CD4-positive, alpha-beta T cell treated with Interferon gamma for 1 hour (primary cell): ENCODE data around the gene ADAP1.

ENCODE experiments used
- DNase-seq: peaks from one replicate; pipeline ENCODE4 v3.0.0-alpha.2; 2020

ADAP1 gene

DNA sequence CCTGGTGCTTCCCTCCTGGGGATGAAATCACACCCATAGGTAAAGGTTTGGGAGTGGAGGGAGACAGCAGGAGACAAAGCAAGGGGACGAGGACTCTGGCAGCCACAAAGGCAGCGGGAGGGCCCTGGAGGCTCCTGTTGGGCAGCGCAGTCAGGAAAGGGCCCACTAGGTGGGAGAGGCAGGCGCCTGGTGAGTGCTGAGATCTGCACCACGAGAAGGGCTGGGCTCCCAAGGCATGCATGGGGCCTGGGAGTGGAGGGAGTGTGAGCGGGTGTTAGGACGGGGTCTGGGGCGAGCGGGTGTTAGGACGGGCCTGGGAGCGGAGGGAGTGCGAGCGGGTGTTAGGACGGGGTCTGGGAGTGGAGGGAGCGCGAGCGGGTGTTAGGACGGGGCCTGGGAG is 65.1 kb downstream of the ADAP1 start:
- no peak for DNase-seq

DNA sequence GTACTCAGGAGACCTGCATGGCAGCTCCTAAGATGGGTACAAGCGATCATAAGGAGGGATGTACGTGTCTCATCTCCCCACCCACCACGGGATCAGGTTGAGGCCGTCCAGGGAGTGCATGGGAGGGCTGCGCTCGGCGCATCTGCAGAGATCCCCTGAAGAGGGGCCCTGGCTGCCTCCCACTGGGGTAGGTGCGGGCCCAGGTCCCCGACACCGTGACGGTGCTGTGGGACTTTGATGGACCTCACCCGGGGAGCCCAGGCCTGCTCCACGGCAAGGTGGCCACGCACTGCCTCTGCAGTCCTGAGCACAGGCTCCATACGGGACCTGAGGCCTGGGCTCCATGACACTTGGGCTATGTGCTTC is 65.5 kb downstream of the ADAP1 start:
- DNase-seq: no peak

DNA sequence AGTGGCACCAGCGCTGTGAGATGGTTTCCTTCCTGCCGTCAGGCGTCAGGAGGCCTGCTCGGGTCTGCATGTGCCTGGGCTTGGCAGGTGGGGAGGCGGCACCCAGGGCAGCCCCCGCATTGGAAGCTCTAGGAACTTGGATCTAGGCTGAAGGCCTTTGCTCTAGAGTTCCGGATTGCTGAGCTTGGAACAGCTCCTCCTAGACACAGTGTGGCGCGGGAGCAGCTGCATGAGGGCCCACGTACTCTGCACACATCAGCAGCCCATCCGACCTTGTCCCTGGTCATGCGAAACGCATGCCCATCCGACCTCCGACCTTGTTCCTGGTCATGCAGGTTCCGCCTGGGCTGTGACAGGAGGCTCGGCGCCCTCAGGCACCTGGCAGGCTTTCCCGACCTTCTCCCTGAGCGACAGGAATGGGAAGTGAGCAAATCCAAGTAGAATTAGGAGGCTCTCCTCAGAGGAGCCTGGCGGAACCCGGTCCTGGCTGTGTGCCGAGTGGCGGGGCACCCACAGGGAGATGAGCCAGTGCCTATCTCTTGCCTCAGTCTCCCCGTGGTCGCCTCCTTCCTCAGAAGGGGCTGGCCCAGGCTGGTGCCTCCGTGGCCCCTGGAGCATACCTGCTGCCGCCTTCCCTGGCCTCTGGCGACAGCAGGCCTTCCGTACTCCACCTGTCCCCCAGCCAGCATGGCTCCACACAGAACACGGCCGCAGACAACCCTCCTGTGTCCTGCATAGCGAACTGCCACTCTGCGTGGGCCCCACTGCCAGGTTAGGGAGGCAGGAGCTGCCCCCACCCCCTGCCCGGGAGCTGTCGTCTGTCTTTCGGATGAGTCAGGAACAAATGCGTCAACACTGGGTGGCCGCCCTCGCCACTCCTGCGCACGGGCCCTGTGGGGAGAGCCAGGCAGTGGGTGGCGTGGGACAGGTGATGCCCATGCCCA is 66.1 kb downstream of the ADAP1 start:
- no peak for DNase-seq

DNA sequence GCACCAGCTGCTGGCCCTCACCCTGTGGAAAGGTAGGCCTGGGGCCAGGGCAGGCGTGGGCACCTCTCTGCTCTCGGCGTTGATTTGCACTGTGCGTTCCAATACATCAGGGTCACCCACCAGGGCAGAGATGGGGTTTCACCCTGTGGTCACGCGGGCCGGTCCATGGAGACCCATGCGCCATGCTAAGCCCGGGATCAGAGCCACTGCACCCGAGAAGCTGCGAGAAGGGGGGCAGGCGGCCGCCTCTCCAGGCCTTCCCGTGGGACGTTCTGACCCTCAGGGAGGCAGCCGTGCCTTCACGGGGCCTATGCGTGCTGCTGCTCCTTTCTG is 67.0 kb downstream of the ADAP1 start:
- DNase-seq: no peak

DNA sequence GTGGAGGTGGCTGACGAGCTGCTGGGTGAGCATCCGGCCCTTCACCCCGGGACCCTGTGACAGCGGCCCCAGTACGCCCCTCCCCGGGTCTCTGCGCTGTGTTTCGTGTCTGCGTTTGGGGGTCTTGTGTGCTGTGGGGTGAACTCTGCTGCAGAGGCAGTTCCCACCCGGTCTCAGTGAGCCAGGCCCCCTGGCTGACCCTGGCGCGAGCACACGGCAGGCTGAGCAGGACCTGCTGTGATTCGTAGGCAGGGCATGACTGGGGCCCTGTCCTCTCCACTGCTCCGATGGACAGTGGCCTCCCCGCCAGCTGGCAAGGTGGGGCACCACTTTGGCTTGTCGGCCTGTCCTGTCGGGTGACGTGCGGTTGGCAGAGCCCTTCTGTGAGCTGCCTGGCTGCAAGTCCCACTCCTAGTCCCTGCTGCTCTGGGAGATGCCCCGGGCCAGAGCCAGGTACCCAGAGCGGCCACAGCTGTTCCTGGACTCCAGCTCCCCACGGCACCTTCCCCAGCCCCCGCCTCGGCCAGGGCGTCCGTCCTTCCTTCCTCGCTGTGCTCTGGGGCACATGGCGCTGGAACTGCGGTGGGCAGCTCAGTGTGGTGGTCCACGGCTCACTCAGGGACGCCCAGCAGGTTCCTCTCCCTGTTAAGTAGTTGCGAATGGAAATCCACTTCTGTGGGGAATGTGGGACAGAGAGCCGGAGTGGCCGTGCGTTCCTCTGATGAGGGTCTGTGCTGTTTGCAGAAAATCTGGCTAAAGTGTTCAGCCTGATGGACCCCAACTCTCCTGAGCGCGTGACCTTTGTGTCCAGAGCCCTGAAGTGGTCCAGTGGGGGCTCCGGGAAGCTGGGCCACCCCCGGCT is 67.6 kb downstream of the ADAP1 start:
- DNase-seq: no peak

DNA sequence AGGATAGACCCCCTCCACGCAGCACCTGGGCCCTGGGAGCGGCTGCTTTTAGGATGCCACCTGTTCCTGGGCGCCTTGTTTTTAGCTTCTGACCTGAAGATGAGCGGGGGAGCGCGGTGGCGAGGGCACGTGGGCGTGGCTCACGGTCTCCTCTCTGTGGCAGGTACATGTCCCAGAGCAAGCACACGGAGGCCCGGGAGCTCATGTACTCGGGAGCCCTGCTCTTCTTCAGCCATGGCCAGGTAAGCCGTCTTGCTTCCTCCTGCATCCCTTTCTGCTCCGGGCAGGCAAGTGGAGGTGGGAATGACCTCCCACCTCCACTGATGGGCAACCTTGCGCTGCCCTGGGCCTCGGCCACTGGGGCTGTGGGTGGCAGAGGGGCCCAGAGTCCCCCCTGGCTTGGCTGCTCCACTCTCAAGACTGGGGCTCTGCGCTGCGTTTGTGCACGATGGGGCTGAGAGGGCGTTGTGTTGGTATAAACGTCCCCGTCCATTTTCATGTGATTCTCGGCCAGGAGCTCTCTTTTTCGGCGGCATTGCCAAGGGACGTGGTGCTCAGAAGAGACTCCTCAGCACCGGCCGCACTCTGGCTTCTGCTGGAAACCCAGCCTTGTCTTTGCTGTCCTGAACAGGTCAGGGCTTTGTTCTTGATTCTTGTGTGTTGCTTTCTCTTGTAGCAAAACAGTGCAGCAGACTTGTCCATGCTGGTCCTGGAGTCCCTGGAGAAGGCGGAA is 68.4 kb downstream of the ADAP1 start:
- no peak for DNase-seq

DNA sequence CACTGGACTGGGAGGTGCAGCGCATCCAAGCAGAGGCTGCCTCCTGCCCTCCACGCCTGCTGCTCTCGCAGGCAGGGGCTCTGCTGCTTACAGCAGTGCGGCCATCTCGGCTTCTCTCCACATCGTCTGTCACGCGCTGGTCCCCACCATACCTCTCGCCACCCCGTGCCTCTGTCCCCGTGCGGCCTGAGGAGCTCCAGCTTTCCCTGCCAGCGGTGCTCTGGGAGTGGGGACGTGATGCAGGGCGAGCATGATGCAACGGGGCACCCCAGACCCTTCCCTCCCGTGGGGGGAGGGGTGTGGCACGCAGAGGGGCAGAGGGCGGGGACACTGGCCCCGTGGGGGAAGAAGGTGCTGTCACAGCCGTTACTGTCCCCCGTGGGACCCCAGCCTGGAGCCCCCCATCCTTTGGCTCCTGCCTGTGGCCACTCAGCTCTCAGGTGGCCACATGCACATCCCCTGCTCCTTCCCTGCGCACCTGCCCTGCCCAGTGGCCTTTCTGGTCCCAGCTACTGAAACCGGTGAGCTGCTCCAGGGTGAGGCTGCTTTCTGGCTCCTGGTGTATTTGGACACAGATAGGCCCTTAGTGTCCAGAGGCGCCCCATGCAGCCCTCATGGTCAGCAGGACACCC is 69.1 kb downstream of the ADAP1 start:
- DNase-seq: no peak

DNA sequence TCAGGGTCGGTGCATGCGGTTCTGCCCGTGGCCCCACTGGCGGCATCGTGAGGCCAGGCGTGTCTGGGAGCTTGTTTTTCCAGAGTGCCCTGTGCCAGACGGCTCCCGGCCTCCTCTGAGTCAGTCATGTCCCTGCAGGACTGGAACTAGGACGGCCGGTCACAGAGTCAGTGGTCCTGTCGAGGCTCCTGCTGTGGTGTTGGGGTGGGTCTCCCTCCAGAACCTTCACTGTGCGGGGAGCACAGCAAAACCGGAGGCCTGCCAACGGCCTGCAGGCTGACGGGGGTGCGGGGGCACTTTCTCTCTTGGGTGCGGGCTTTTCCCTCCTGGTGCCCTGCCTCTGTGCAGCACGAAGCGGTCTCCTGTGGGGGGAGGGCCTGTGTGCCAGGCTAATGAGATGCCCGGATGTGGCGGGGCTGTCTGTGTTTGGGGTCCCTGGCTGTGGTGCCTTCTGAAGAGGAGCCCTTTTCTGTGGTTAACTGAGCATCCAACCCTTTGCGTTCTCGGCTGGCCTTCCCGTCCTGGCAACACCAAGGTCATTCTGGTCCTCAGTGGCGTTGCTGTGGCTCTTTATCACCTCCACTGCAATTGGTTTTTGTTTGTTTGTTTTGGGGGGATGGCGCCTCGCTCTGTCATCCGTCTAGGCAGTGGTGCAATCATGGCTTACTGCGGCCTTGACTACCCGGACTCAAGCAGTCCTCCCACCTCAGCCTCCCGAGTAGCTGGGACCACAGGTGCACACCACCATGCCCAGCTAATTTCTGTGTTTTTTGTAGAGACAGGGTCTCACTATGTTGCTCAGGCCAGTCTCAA is 70.1 kb downstream of the ADAP1 start:
- DNase-seq: no peak

DNA sequence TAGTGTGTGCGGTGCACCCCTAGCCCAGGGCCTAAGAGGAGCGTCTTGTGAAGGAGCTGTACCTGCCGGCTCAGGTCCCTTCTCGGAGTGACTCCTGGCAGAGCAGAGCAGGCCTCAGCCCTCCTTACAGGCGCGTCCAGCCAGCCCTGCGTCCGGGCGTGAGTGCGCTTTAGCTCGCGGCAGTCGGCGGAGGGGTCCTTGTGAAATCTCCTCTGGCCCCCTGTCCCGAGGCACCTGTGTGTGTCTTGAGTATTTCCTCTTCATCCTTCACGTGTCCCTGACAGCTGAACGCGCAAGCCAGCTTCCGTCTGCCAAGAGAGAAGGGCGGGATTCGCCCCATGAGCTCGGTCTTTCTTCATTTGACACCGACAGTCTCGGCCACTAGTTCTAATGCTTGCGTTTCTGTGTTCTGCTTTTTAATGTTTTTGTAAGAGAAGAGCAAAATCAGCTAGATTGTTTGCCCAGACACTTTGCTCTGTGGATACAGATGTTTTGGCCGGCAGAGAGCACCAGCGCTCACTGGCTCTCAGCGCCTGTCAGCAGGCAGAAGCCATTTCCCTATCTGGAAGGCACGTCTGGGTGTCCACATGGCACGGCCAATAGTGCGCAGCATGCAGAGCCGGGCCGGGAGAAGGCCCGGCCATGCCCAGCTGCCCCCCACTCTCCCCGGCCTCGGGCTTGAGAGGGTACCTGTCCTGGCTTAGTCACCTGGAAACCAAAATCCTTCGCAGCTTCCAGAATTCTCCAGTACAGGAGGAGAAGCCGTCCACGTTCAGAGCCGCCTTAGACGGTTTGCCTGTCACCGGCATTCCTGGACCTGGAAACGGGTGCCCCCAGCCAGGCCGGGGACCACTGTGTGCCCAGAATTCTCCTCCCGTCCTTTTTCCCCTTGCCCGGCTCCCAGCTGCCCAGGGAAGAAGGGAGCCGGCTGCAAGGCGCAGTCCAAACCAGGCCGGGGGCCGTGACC is 71.1 kb downstream of the ADAP1 start:
- DNase-seq: no peak

DNA sequence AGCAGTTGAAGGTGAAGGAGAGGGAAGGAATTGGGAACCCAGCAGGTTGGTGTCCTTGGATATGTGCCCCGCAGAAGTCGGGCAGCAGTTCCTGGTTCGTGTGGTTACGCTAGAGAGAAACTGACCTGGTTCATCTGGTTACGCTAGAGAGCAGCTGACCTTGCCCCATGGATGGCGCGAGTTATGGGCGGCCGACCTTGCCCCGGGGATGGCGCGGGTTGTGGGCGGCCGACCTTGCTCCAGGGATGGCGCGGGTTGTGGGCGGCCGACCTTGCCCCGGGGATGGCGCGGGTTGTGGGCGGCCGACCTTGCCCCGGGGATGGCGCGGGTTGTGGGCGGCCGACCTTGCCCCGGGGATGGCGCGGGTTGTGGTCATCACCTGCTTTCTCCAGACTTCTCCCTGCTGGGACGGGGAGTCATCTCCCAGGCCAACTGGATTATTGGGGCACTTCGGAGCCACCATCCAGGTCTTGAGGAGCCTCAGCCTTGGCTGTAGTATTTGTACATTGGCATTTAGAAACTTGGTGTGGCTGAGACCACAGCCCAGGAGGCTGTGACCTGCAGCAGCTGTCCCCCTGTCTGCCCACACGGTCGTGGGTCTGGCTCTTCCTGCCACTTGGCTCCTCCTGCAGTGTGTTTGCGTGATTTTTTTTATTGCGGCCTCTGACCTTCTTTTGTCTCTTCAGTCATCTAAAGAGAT is 72.0 kb downstream of the ADAP1 start:
- DNase-seq: no peak

DNA sequence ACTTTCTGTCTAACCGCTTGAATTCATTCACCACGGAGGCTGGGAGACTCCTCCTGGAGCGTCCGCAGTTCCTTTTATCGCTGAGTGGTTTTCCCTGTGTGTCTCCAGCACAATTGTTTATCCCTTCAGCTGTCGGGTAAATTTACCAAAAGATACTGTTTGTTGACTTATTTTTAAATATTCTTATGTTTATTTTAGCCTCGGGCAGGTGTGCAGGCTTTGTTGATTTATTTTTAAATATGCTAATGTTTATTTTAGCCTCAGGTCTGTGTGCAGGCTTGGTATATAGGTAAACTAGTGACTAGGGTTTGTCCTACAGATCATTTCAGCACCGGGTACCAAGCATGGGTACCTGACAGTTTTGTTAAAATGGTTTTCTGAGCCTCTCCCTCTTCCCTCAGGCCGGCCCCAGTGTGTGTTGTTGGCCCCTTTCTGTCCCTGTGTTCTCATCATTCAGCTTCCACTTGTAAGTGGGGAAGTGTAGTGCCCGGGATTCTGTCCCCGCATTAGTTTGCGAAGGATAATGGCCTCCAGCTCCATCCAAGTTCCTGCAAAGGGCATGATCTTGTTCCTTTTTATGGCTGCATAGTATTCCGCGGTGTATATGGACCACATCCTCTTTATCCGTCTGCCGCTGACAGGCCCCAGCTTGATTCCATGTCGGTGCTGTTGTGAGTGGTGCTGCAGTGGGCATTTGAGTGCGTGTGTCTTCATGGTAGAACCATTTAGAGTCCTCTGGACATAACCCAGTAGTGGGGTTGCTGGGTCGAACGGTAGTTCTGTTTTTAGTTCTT is 72.8 kb downstream of the ADAP1 start:
- DNase-seq: no peak

DNA sequence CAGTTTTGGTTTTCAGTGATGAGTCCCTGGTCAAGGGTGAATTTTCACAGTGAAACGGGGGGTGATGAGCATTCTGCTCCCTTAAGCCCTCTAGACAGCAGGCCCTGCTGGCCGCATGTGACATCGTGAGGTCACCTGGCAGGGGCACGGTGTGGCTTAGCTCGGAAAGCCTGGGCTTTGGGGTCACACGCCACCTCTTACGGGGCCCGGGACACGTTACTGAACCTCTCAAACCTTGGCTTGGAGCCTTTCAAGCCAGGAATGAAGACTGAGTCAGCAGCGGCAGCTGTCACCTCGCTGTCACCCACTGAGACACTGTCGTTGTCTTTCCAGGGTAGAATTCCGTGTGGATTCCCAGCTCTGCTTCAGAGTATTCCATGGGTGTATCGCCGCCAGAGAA is 74.0 kb downstream of the ADAP1 start:
- DNase-seq: no peak

DNA sequence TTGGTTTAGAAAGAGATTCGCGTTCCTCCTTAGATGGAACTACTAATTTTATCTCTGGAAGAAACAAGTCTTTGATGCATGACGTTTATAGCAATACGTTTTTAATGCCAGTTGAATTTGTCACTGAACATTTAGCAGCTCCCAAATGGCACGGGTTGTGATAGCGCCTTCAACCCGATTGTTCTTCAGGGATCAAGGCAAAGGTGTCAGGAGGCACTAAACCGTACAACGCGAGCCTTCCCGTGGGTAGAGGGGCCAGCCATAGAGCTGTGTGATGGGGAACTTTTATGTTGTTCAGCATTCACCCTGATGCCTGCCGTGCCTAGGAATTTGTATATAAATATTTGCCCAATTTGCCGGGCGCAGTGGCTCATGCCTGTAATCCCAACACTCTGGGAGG is 74.8 kb downstream of the ADAP1 start:
- no peak for DNase-seq

DNA sequence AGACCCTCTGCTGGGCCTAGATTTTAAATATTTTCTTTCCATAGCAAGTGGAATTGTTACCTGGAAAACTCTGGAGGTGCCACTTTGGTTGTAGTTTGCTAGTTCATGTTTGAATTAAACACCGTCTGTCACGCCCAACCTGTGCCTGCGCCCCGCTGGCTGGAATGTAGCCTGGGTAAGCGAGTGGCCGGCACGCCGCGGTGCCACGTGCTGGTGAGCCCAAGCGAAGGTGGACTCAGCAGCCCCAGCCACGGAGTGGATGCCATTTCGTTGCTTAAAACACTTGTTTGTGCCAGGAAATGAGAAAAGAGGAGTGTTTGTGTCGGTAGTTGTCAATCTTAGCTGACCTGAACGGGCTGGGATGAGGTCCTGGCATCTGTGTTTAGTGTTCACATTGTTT is 75.4 kb downstream of the ADAP1 start:
- DNase-seq: no peak

DNA sequence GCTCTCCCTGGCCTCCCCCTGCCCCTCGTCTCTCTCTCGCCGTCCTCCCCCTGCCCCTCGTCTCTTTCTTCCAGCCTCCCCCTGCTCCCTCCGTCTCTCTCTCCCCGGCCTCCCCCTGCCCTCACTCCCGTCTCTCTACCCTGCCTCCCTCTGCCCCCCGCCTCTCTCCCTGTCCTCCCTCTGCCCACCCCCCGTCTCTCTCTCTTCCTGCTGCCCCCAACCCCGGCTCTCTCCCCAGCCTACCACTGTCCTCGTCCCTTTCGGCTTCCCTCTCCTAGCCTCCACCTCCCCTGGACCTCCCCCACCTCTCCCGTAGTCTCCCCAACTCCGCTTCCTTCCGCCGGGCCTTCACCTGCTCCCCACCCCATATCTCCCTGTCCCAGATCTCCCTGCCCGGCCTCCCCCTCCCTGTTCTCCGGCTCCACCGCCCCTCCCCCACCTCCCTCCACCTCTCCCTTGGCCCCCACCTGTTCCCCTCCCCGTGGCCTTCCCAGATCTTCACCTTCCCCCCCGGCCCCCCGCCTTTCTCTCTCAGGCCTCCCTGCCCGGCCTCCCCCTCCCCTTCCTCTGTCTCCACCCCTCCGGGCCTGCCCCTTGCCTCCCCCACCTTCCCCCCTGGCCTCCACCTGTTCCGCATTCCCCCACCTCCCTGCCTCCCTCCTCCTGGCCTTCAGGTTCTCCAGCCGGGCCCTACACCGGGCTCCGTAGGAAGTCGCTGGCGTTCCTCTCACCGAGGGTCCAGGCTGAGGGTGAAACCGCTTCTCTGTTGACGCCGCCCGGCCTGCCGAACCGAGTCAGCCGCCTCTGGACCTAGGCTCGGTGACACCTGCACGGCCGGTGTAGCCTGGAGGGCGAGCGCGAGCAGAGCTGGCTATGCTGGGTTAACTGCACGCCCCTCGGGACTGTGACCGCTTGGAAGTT is 76.9 kb downstream of the ADAP1 start:
- no peak for DNase-seq

DNA sequence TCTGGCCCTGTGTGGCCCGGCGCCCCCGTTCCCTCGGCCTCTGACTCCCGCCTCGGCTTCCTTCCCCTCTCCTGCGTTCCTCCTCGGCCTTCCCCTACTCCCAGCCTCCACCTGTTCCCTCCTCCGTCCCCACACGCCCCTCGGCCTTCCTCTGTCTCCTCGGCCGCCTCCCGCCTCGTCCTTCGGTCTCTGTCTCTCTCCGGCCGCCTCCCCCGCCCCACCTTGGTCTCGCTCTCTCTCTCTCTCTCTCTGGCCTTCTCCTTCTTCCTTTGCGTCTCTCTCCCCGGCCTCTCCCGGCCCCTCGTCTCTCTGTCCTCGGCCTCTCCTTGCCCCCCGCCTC is 77.5 kb downstream of the ADAP1 start:
- DNase-seq: no peak

DNA sequence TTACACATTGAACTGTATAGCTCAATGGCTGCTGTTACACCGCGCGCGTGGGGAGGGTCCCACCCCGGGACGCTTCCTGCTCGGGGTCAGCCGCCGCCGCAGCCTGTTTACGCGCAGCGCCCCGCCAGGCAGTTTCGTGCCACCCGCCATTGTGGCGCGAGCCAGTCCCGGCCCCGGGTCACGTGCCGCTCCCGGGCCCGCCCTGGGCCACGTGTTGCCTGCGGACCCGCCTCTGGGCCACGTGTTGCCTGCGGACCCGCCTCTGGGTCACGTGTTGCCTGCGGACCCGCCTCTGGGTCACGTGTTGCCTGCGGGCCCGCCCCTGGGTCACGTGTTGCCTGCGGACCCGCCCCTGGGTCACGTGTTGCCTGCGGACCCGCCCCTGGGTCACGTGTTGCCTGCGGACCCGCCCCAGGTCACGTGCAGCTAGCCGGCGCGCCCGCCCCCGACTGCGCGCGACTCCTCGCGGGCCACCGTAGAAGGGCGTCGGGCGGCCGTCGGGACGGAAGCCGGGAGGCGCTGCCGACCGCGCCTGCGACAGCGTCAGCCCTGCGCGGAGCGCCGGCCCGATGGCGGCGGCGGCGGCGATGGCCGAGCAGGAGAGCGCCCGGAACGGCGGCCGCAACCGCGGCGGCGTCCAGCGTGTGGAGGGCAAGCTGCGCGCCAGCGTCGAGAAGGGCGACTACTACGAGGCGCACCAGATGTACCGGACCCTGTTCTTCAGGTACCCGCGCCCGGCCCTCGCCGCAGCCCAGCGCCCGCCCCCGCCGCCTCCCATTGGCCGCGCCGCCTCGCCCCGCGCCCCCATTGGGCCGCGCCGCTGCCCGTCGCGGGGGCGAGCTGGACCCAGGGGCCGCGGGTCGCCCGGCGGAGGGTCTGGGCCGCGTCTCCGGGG is 78.2 kb downstream of the ADAP1 start, which contains the start of gene GET4:
TSS of gene GET4 (plus strand) at position 478 of the 895 bp plus-strand sequence. CDS start at position 570, 92 bp downstream.
- DNase-seq: peak; percentile 97
